NCI-H2029 treated with DMSO at 0.1 percent for 48 hours (cell line): ENCODE data around the gene ZMYM2.

Source experiments
- DNase-seq: peaks from one replicate; lab custom pipeline; 2025; lab: John Stamatoyannopoulos, UW

Gene ZMYM2

GRCh38 chr13:20045950-20046548 lies 87.5 kb downstream of the ZMYM2 start:
- no peak for DNase-seq

- DNase-seq: no peak
Measured at GRCh38 chr13:20049558-20050473, 91.3 kb downstream of the ZMYM2 start.

- DNase-seq: no peak
Measured at GRCh38 chr13:20051366-20051765, 92.8 kb downstream of the ZMYM2 start.

GRCh38 chr13:20053016-20053415 lies 94.5 kb downstream of the ZMYM2 start:
- DNase-seq: no peak

GRCh38 chr13:20053891-20054290 lies 95.4 kb downstream of the ZMYM2 start:
- no peak for DNase-seq

- no peak for DNase-seq
Measured at GRCh38 chr13:20054586-20054985, 96.1 kb downstream of the ZMYM2 start.

- DNase-seq: no peak
Measured at GRCh38 chr13:20057214-20057613, 98.7 kb downstream of the ZMYM2 start.

- DNase-seq: no peak
Measured at GRCh38 chr13:20057963-20058362, 99.4 kb downstream of the ZMYM2 start.

- no peak for DNase-seq
Measured at GRCh38 chr13:20058476-20058875, 99.9 kb downstream of the ZMYM2 start.

GRCh38 chr13:20064128-20064527 lies 105.6 kb downstream of the ZMYM2 start:
- no peak for DNase-seq

GRCh38 chr13:20065516-20065915 lies 107.0 kb downstream of the ZMYM2 start:
- DNase-seq: no peak

- no peak for DNase-seq
Measured at GRCh38 chr13:20069956-20070355, 111.4 kb downstream of the ZMYM2 start.

GRCh38 chr13:20073775-20074174 lies 115.2 kb downstream of the ZMYM2 start:
- no peak for DNase-seq

- DNase-seq: no peak
Measured at GRCh38 chr13:20074966-20075365, 116.4 kb downstream of the ZMYM2 start.

GRCh38 chr13:20077086-20077485 lies 118.6 kb downstream of the ZMYM2 start:
- no peak for DNase-seq

- no peak for DNase-seq
Measured at GRCh38 chr13:20080377-20081164, 122.0 kb downstream of the ZMYM2 start.

- DNase-seq: no peak
Measured at GRCh38 chr13:20090349-20090748, 131.8 kb downstream of the ZMYM2 start.

- no peak for DNase-seq
Measured at GRCh38 chr13:20093951-20094350, 135.4 kb downstream of the ZMYM2 start.

GRCh38 chr13:20099319-20099718 lies 140.8 kb downstream of the ZMYM2 start:
- no peak for DNase-seq

- peak; percentile 38 for DNase-seq
Measured at GRCh38 chr13:20101467-20102316, 143.2 kb downstream of the ZMYM2 start.

- no peak for DNase-seq
Measured at GRCh38 chr13:20102525-20103180, 144.1 kb downstream of the ZMYM2 start.
